ENCODE data around the gene AGAP5.
"Not testable (repeated sequence)": the region's sequence is repeated elsewhere in the genome, so short reads cannot be mapped to it uniquely, and the experiment has no call there.

Gene AGAP5

GRCh38 chr10:73715179-73716156 lies 17.6 kb upstream of the AGAP5 start:
- not testable (repeated sequence) for H3K4me3 ChIP-seq (ENCODE audit: low read depth, low read length); DNase-seq (ENCODE audit: low read depth)

GRCh38 chr10:73714483-73714882 lies 16.6 kb upstream of the AGAP5 start:
- DNase-seq (ENCODE audit: low read depth); H3K4me3 ChIP-seq (ENCODE audit: low read depth, low read length): not testable (repeated sequence)

GRCh38 chr10:73713912-73714311 lies 16.0 kb upstream of the AGAP5 start:
- not testable (repeated sequence) for DNase-seq (ENCODE audit: low read depth); H3K4me3 ChIP-seq (ENCODE audit: low read depth, low read length)

GRCh38 chr10:73711683-73712082 lies 13.8 kb upstream of the AGAP5 start:
- not testable (repeated sequence) for H3K4me3 ChIP-seq (ENCODE audit: low read depth, low read length); DNase-seq (ENCODE audit: low read depth)

- H3K4me3 ChIP-seq (ENCODE audit: low read depth, low read length); DNase-seq (ENCODE audit: low read depth): not testable (repeated sequence)
Measured at GRCh38 chr10:73708122-73708521, 10.2 kb upstream of the AGAP5 start.

GRCh38 chr10:73707628-73708027 lies 9.7 kb upstream of the AGAP5 start:
- H3K4me3 ChIP-seq (ENCODE audit: low read depth, low read length); DNase-seq (ENCODE audit: low read depth): not testable (repeated sequence)

- DNase-seq (ENCODE audit: low read depth); H3K4me3 ChIP-seq (ENCODE audit: low read depth, low read length): not testable (repeated sequence)
Measured at GRCh38 chr10:73706488-73706887, 8.6 kb upstream of the AGAP5 start.

- not testable (repeated sequence) for H3K4me3 ChIP-seq (ENCODE audit: low read depth, low read length); DNase-seq (ENCODE audit: low read depth)
Measured at GRCh38 chr10:73705506-73706072, 7.7 kb upstream of the AGAP5 start.

- not testable (repeated sequence) for H3K4me3 ChIP-seq (ENCODE audit: low read depth, low read length); DNase-seq (ENCODE audit: low read depth)
Measured at GRCh38 chr10:73703924-73704323, 6.0 kb upstream of the AGAP5 start.

GRCh38 chr10:73698819-73699218 lies 910 bp upstream of the AGAP5 start:
- not testable (repeated sequence) for DNase-seq (ENCODE audit: low read depth); H3K4me3 ChIP-seq (ENCODE audit: low read depth, low read length)

GRCh38 chr10:73695302-73695701 lies 2.6 kb downstream of the AGAP5 start:
- not testable (repeated sequence) for H3K4me3 ChIP-seq (ENCODE audit: low read depth, low read length)
- peak; percentile 29 for DNase-seq (ENCODE audit: low read depth)

- DNase-seq (ENCODE audit: low read depth); H3K4me3 ChIP-seq (ENCODE audit: low read depth, low read length): not testable (repeated sequence)
Measured at GRCh38 chr10:73690755-73691154, 7.2 kb downstream of the AGAP5 start.

GRCh38 chr10:73689596-73689995 lies 8.3 kb downstream of the AGAP5 start:
- H3K4me3 ChIP-seq (ENCODE audit: low read depth, low read length); DNase-seq (ENCODE audit: low read depth): not testable (repeated sequence)

- not testable (repeated sequence) for H3K4me3 ChIP-seq (ENCODE audit: low read depth, low read length); DNase-seq (ENCODE audit: low read depth)
Measured at GRCh38 chr10:73687641-73688040, 10.3 kb downstream of the AGAP5 start.

GRCh38 chr10:73674546-73674945 lies 23.4 kb downstream of the AGAP5 start:
- H3K4me3 ChIP-seq (ENCODE audit: low read depth, low read length); DNase-seq (ENCODE audit: low read depth): not testable (repeated sequence)

GRCh38 chr10:73668378-73668777 lies 29.5 kb downstream of the AGAP5 start:
- H3K4me3 ChIP-seq (ENCODE audit: low read depth, low read length) = not testable (repeated sequence)

GRCh38 chr10:73666153-73666809 lies 31.6 kb downstream of the AGAP5 start:
- not testable (repeated sequence) for H3K4me3 ChIP-seq (ENCODE audit: low read depth, low read length); DNase-seq (ENCODE audit: low read depth)

More at GRCh38 chr10:73668378-73668777, 29.5 kb downstream of the AGAP5 start:
- not testable (repeated sequence) for DNase-seq (ENCODE audit: low read depth)

GRCh38 chr10:73665581-73665980 lies 32.3 kb downstream of the AGAP5 start:
- H3K4me3 ChIP-seq (ENCODE audit: low read depth, low read length); DNase-seq (ENCODE audit: low read depth): not testable (repeated sequence)

GRCh38 chr10:73664156-73665040 lies 33.5 kb downstream of the AGAP5 start:
- H3K4me3 ChIP-seq (ENCODE audit: low read depth, low read length); DNase-seq (ENCODE audit: low read depth): not testable (repeated sequence)
